ENCODE results near the gene PPP2R5A.
"Not testable (repeated sequence)": the region's sequence is repeated elsewhere in the genome, so short reads cannot be mapped to it uniquely, and the experiment has no call there.

PPP2R5A gene

GRCh38 chr1:212364985-212365384 lies 79.8 kb downstream of the PPP2R5A start:
- DNase-seq = no peak

- DNase-seq = no peak
Observed at GRCh38 chr1:212366901-212367300, 81.7 kb downstream of the PPP2R5A start.

GRCh38 chr1:212367474-212368072 lies 82.4 kb downstream of the PPP2R5A start:
- DNase-seq = no peak

- DNase-seq = peak; percentile 64 to 77
Observed at GRCh38 chr1:212368073-212368484, 82.9 kb downstream of the PPP2R5A start.

GRCh38 chr1:212375986-212376385 lies 90.8 kb downstream of the PPP2R5A start:
- DNase-seq = no peak

GRCh38 chr1:212377644-212378043 lies 92.4 kb downstream of the PPP2R5A start:
- DNase-seq = no peak

GRCh38 chr1:212379366-212379765 lies 94.2 kb downstream of the PPP2R5A start:
- DNase-seq = no peak

- no peak for DNase-seq
Observed at GRCh38 chr1:212381397-212382035, 96.3 kb downstream of the PPP2R5A start.

- DNase-seq = no peak
Observed at GRCh38 chr1:212386029-212386428, 100.8 kb downstream of the PPP2R5A start.

- no peak for DNase-seq
Observed at GRCh38 chr1:212388985-212389716, 103.9 kb downstream of the PPP2R5A start.

- DNase-seq = not testable (repeated sequence)
Observed at GRCh38 chr1:212395678-212396437, 110.6 kb downstream of the PPP2R5A start.

- no peak for DNase-seq
Observed at GRCh38 chr1:212396638-212397037, 111.4 kb downstream of the PPP2R5A start.

- DNase-seq = no peak
Observed at GRCh38 chr1:212397171-212397570, 112.0 kb downstream of the PPP2R5A start.

- no peak for DNase-seq
Observed at GRCh38 chr1:212401042-212401441, 115.8 kb downstream of the PPP2R5A start.

- DNase-seq = no peak
Observed at GRCh38 chr1:212401838-212402582, 116.8 kb downstream of the PPP2R5A start.

- no peak for DNase-seq
Observed at GRCh38 chr1:212402666-212403321, 117.6 kb downstream of the PPP2R5A start.

- DNase-seq = no peak
Observed at GRCh38 chr1:212410231-212410820, 125.1 kb downstream of the PPP2R5A start.

Data from CD4-positive, alpha-beta T cell treated with Interleukin-4 for 1 hour (primary cell).